Fibroblast of upper back skin (primary cell): Measurements from ENCODE around the gene TMPRSS3.
"Not testable (repeated sequence)": the region's sequence is repeated elsewhere in the genome, so short reads cannot be mapped to it uniquely, and the experiment has no call there.

Source experiments
- DNase-seq: peaks from one replicate; pipeline ENCODE4 v3.0.0-alpha.2; 2013

The TMPRSS3 gene

GRCh38 chr21:42427809-42428419 is 32.1 kb upstream of the TMPRSS3 start:
- no peak for DNase-seq

GRCh38 chr21:42426876-42427480 is 31.1 kb upstream of the TMPRSS3 start:
- no peak for DNase-seq

GRCh38 chr21:42426424-42426823 is 30.6 kb upstream of the TMPRSS3 start:
- DNase-seq: no peak

- DNase-seq: no peak
Observed at GRCh38 chr21:42425591-42425990, 29.7 kb upstream of the TMPRSS3 start.

- no peak for DNase-seq
Observed at GRCh38 chr21:42424914-42425541, 29.2 kb upstream of the TMPRSS3 start.

- no peak for DNase-seq
Observed at GRCh38 chr21:42423685-42424084, 27.8 kb upstream of the TMPRSS3 start.

GRCh38 chr21:42423197-42423675 is 27.4 kb upstream of the TMPRSS3 start:
- no peak for DNase-seq

GRCh38 chr21:42421018-42421793 is 25.4 kb upstream of the TMPRSS3 start:
- no peak for DNase-seq

- DNase-seq: no peak
Observed at GRCh38 chr21:42419845-42420244, 24.0 kb upstream of the TMPRSS3 start.

GRCh38 chr21:42418886-42419285 is 23.0 kb upstream of the TMPRSS3 start:
- DNase-seq: no peak

- no peak for DNase-seq
Observed at GRCh38 chr21:42417533-42417932, 21.7 kb upstream of the TMPRSS3 start.

- DNase-seq: peak; percentile 13
Observed at GRCh38 chr21:42414928-42415769, 19.3 kb upstream of the TMPRSS3 start.

- no peak for DNase-seq
Observed at GRCh38 chr21:42414553-42414927, 18.7 kb upstream of the TMPRSS3 start.

- DNase-seq: no peak
Observed at GRCh38 chr21:42414066-42414465, 18.2 kb upstream of the TMPRSS3 start.

GRCh38 chr21:42413500-42413899 is 17.6 kb upstream of the TMPRSS3 start:
- no peak for DNase-seq

GRCh38 chr21:42413093-42413492 is 17.2 kb upstream of the TMPRSS3 start:
- no peak for DNase-seq

GRCh38 chr21:42412636-42412933 is 16.7 kb upstream of the TMPRSS3 start:
- DNase-seq: no peak

GRCh38 chr21:42411891-42412635 is 16.2 kb upstream of the TMPRSS3 start:
- DNase-seq: peak; percentile 3

- no peak for DNase-seq
Observed at GRCh38 chr21:42411197-42411869, 15.5 kb upstream of the TMPRSS3 start.

GRCh38 chr21:42409366-42409765 is 13.5 kb upstream of the TMPRSS3 start:
- DNase-seq: no peak

- DNase-seq: not testable (repeated sequence)
Observed at GRCh38 chr21:42408718-42409117, 12.9 kb upstream of the TMPRSS3 start.

GRCh38 chr21:42407476-42407875 is 11.6 kb upstream of the TMPRSS3 start:
- DNase-seq: no peak
